Mucosa of stomach (tissue), 1 donor: ENCODE results near the gene TIAL1.

Experiments
- H3K27me3 ChIP-seq: one replicate; pipeline ENCODE4 v1.7.0; 2013; ENCODE audit warnings: mild to moderate bottlenecking, low read length; ENCODE audit not compliant: control insufficient read depth, insufficient read depth
- H3K36me3 ChIP-seq: one replicate; pipeline ENCODE4 v1.7.0; 2013; ENCODE audit warnings: low read length; ENCODE audit not compliant: control insufficient read depth, insufficient read depth
- H3K4me1 ChIP-seq: one replicate; pipeline ENCODE4 v1.7.0; 2013; ENCODE audit warnings: mild to moderate bottlenecking, low read length; ENCODE audit not compliant: control insufficient read depth, insufficient read depth
- H3K4me3 ChIP-seq: one replicate; pipeline ENCODE4 v1.7.0; 2013; ENCODE audit warnings: low read length
- H3K9ac ChIP-seq: one replicate; pipeline ENCODE4 v1.7.0; 2013; ENCODE audit warnings: mild to moderate bottlenecking, low read length, moderate library complexity
- H3K9me3 ChIP-seq: one replicate; pipeline ENCODE4 v1.7.0; 2013; ENCODE audit warnings: mild to moderate bottlenecking, low read length, moderate library complexity; ENCODE audit not compliant: control insufficient read depth
- donor health status: Pancreatic carcinoma.

Gene TIAL1

GRCh38 chr10:119608316-119609155 is 11.8 kb upstream of the TIAL1 start:
- Histone ChIP-seq H3K4me1 (no peaks in the 10 kb centered on the region), H3K4me3 (no peak overlapping the region), H3K9me3 (no peaks in the 10 kb centered on the region), H3K27me3 (peaks cover 3% of the 10 kb centered on the region), H3K36me3 (no peaks in the 10 kb centered on the region), H3K9ac (no peak overlapping the region)

GRCh38 chr10:119604468-119604867 is 7.7 kb upstream of the TIAL1 start:
- no peaks in the 10 kb centered on the region for H3K4me1 ChIP-seq
- H3K9ac ChIP-seq: no peak overlapping the region
- H3K27me3 ChIP-seq: peaks cover 3% of the 10 kb centered on the region
- H3K36me3 ChIP-seq: no peaks in the 10 kb centered on the region
- H3K4me3 ChIP-seq: no peak overlapping the region
- H3K9me3 ChIP-seq: no peaks in the 10 kb centered on the region

DNA sequence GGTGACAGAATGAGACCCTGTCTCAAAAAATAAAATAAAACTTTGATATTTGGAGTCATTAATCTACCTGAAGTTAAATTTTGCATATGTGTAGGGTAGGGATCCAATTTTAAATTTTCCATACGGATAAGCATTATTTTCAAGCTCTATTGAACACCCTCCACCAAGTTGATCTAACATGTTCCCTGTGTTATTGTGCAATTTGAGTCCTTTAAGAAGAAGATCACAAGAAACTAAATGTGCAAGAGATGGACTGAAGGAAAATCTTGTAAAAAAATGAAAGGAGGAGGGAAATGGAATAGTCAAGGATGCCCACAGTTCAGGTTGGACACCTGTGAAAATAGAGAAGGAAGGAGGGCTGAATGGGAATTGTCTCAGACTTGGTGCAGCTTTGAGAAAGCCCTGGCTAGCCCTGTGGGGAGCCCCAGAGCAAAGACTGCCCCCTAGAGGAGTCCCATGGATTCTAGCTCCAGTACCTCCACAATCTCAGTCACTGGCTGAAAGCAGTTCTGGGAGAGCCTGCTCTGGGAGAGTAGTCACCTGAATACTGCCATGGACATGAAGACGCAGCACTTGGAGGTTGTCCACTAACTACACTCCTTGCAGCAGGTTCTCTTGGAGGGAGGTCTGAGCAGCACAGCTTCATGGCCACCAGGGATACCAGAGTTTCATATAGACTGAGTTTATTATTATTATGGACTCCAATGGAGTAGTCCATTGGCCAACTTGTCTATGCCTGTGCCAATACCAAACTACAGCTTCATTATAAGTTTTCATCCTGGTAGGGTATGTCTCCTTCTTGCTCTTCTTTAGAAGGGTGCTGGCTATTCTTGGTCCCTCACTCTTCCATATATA is 5.7 kb upstream of the TIAL1 start:
- H3K27me3 ChIP-seq: no peaks in the 10 kb centered on the region
- no peaks in the 10 kb centered on the region for H3K9me3 ChIP-seq
- peaks cover 3% of the 10 kb centered on the region for H3K4me1 ChIP-seq
- H3K4me3 ChIP-seq: no peak overlapping the region
- H3K36me3 ChIP-seq: no peaks in the 10 kb centered on the region
- no peak overlapping the region for H3K9ac ChIP-seq

DNA sequence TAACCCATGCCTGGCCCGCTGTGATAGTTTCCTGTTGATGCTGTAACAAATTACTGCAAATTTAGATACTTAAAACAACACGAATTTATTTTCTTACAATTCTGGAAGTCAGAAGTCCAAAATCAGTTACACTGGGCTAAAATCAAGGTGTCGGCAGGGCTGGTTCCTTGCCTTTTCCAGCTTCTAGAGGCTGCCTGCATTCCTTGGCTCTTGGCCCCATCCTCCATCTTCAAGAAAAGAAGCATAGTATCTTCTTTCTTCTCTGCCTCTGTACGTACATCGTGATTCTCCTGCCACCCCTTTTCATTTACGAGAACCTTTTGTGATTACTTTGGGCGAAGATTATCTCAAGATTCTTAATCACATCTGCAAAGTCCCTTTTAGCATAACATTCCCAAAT is 1.6 kb upstream of the TIAL1 start:
- Histone ChIP-seq H3K36me3 (no peaks in the 10 kb centered on the region), H3K4me3 (no peak overlapping the region), H3K27me3 (no peaks in the 10 kb centered on the region), H3K9ac (no peak overlapping the region), H3K9me3 (no peaks in the 10 kb centered on the region), H3K4me1 (peaks cover 29% of the 10 kb centered on the region)

- H3K9ac ChIP-seq: peak overlapping the region; percentile 98
- H3K4me3 ChIP-seq: peak overlapping the region; percentile 94
- H3K9me3 ChIP-seq: no peaks in the 10 kb centered on the region
Observed at GRCh38 chr10:119597405-119598186, 832 bp upstream of the TIAL1 start.

GRCh38 chr10:119595676-119596515 is 868 bp downstream of the TIAL1 start:
- Histone ChIP-seq H3K9ac (peak overlapping the region; percentile 94), H3K27me3 (no peaks in the 10 kb centered on the region), H3K9me3 (no peaks in the 10 kb centered on the region), H3K4me1 (peaks cover 33% of the 10 kb centered on the region), H3K4me3 (peak overlapping the region; percentile 82), H3K36me3 (no peaks in the 10 kb centered on the region)

More at GRCh38 chr10:119597405-119598186, 832 bp upstream of the TIAL1 start:
- Histone ChIP-seq H3K4me1 (peaks cover 30% of the 10 kb centered on the region), H3K27me3 (no peaks in the 10 kb centered on the region), H3K36me3 (no peaks in the 10 kb centered on the region)

- H3K4me1 ChIP-seq: peaks cover 33% of the 10 kb centered on the region
- H3K36me3 ChIP-seq: no peaks in the 10 kb centered on the region
- H3K4me3 ChIP-seq: peak overlapping the region; percentile 82
- H3K9me3 ChIP-seq: no peaks in the 10 kb centered on the region
- H3K27me3 ChIP-seq: no peaks in the 10 kb centered on the region
- H3K9ac ChIP-seq: peak overlapping the region; percentile 94
Observed at GRCh38 chr10:119595134-119595675, 1.6 kb downstream of the TIAL1 start.

- Histone ChIP-seq H3K36me3 (peaks cover 4% of the 10 kb centered on the region), H3K9ac (no peak overlapping the region), H3K4me3 (no peak overlapping the region), H3K9me3 (no peaks in the 10 kb centered on the region), H3K27me3 (no peaks in the 10 kb centered on the region), H3K4me1 (peaks cover 4% of the 10 kb centered on the region)
Observed at GRCh38 chr10:119588071-119588470, 8.7 kb downstream of the TIAL1 start.

DNA sequence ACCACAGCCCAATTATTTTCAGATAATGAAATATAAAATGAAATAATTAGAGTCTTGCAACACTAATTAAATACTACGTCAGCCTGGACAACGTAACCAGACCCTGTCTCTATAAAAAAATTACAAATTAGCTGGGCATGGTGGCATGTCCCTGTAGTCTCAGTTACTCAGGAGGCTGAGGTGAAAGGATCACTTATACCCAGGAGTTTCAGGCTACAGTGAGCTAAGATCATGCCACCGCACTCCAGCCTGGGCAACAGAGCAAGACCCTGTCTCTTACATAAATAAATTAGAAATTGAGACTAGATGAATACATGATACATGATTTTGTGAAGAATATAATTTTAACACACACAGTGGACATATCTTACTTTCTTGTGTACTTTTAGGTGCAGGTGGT is 18.4 kb downstream of the TIAL1 start:
- no peaks in the 10 kb centered on the region for H3K9me3 ChIP-seq
- H3K4me1 ChIP-seq: no peaks in the 10 kb centered on the region
- no peaks in the 10 kb centered on the region for H3K27me3 ChIP-seq
- H3K9ac ChIP-seq: no peak overlapping the region
- no peak overlapping the region for H3K4me3 ChIP-seq
- peaks cover 5% of the 10 kb centered on the region for H3K36me3 ChIP-seq

DNA sequence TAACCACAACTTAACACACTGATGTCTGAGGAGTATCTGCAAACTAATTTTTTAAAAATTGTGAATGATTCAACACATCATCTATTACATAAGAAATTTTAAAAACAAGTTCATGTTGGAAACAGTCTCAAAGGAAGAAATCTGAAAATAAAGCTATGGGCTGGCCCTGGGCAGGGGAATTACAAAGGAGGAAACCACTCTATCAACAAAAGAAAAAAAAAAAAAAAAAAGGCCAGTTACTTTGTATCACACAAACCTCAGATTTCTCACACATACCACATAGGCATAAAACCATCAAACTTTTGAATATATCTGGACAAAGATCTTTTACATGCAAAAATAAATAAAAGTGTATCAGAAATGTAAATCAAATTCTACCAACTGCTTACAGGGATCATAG is 20.8 kb downstream of the TIAL1 start:
- H3K36me3 ChIP-seq: peaks cover 5% of the 10 kb centered on the region
- H3K9me3 ChIP-seq: no peaks in the 10 kb centered on the region
- no peak overlapping the region for H3K9ac ChIP-seq
- no peaks in the 10 kb centered on the region for H3K4me1 ChIP-seq
- H3K27me3 ChIP-seq: no peaks in the 10 kb centered on the region
- H3K4me3 ChIP-seq: no peak overlapping the region

DNA sequence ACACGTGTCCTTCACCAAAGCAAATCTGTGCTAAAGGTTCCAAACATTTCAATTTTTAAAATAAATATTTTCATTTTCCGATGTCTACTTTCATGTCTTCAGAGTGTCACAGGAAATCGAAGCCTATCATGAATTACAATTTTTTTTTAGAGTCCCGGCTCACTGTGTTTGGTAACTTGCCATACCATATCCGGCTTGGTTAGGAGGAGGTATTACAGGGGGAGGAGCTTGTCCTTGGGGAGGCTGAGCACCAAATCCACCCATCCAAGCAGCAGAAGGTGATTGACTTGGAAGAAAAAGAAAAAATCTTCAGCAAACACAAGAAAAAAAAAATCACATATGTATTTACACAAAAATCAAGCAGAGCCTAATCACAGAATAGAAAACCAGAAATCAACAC is 21.3 kb downstream of the TIAL1 start:
- no peaks in the 10 kb centered on the region for H3K4me1 ChIP-seq
- no peak overlapping the region for H3K9ac ChIP-seq
- no peaks in the 10 kb centered on the region for H3K9me3 ChIP-seq
- H3K36me3 ChIP-seq: peaks cover 5% of the 10 kb centered on the region
- H3K4me3 ChIP-seq: no peak overlapping the region
- H3K27me3 ChIP-seq: no peaks in the 10 kb centered on the region
